K562 (cell line): ENCODE results near the gene TGFBR3L. TPM values are rescaled to one million over a fixed set of nuclear protein-coding genes. Genes with fewer than 3 reads are reported as not detected.

Experiments
- ATAC-seq: fragments of 200-7000 bp; cut with Tn5 transposase; 3 replicates; pipeline ENCODE4 v1.9.1; 2020; ENCODE audit warnings: moderate library complexity
- BruUV-seq: library from RNA; stranded (reverse); fragments of 400-500 nt; replicated peaks from 2 replicates; lab custom pipeline; 2021; lab: Mats Ljungman, UMichigan
- CTCF ChIA-PET: fragments of 300-600 bp; formaldehyde crosslinking; extraction: SDS; loops from one replicate; lab custom pipeline; 2021; ENCODE audit warnings: low intra/inter-chr PET ratio; lab: Yijun Ruan, JAX
- POLR2A ChIA-PET: fragments of 300-600, 350-650 bp; sonication (Branson Sonifier 250); formaldehyde crosslinking; extraction: SDS; loops from one replicate; lab custom pipeline; 2021; ENCODE audit warnings: antibody characterized with exemption, inconsistent platforms; lab: Yijun Ruan, JAX
- DNase-seq, 4 experiments: peaks; one replicate each; pipeline versions ENCODE4 v3.0.0 to v3.0.0-alpha.2; 2011 to 2018; ENCODE audit warnings: low spot score in 3 of 4, mixed read lengths in 3 of 4; ENCODE audit errors: extremely low read depth in 1 of 4
- FAIRE-seq: peaks from 2 replicates; lab custom pipeline; 2011; peaks lifted over from hg19 to GRCh38; lab: Jason Lieb, UNC
- H2AFZ ChIP-seq: 2 replicates; pipeline ENCODE4 v1.6.0; 2011; ENCODE audit warnings: low read depth, low read length, control low read depth, inconsistent platforms
- H3K27ac ChIP-seq: fragments of 200-600 bp; 3 replicates; pipeline ENCODE4 v1.8.0; 2011; ENCODE audit warnings: low read depth, mild to moderate bottlenecking, control low read depth, inconsistent platforms, low read length, moderate library complexity, mixed read lengths; ENCODE audit errors: extremely low read depth
- H3K27me3 ChIP-seq, 2 experiments: fragments of 300-600 bp in 1 of 2; 2 replicates in 1 of 2; 3 replicates in 1 of 2; pipeline versions ENCODE4 v1.6.0 to v1.8.0; 2011; ENCODE audit warnings: inconsistent platforms in 2 of 2, low read length in 2 of 2, mild to moderate bottlenecking in 1 of 2, mixed read lengths in 1 of 2, moderate library complexity in 1 of 2; ENCODE audit not compliant: control insufficient read depth in 2 of 2, insufficient read depth in 2 of 2
- H3K36me3 ChIP-seq: fragments of 300-600 bp; 3 replicates; pipeline ENCODE4 v1.8.0; 2011; ENCODE audit warnings: mild to moderate bottlenecking, low read length, inconsistent platforms; ENCODE audit not compliant: control insufficient read depth, insufficient read depth
- H3K4me1 ChIP-seq, 2 experiments: fragments of 200-600 bp in 1 of 2; replicated peaks in 1 of 2; 2 replicates in 1 of 2; 3 replicates in 1 of 2; pipeline versions ENCODE4 v1.5.1 to v1.8.0; 2011; ENCODE audit warnings: inconsistent platforms in 2 of 2, low read length in 2 of 2, mild to moderate bottlenecking in 1 of 2, mixed read lengths in 1 of 2, moderate library complexity in 1 of 2; ENCODE audit not compliant: control insufficient read depth in 2 of 2, insufficient read depth in 2 of 2
- H3K4me2 ChIP-seq: 2 replicates; pipeline ENCODE4 v1.6.1; 2011; ENCODE audit warnings: low read length, control low read depth, inconsistent platforms, mixed read lengths; ENCODE audit not compliant: insufficient read depth
- H3K4me3 ChIP-seq: fragments of 200-600 bp; sonication (generic), shearing (Covaris generic); 2 replicates; pipeline ENCODE4 v1.5.1; 2016; ENCODE audit warnings: control low read depth, inconsistent platforms
- H3K79me2 ChIP-seq: fragments of 200-600 bp; 3 replicates; pipeline ENCODE4 v1.8.0; 2011; ENCODE audit warnings: low read length, inconsistent platforms; ENCODE audit not compliant: control insufficient read depth, insufficient read depth
- H3K9ac ChIP-seq, 2 experiments: 2 replicates each; pipeline versions ENCODE4 v1.6.0 to v1.6.1; 2011; ENCODE audit warnings: low read depth in 2 of 2, low read length in 2 of 2, control low read depth in 1 of 2, inconsistent platforms in 1 of 2, mild to moderate bottlenecking in 1 of 2, mixed read lengths in 1 of 2; ENCODE audit not compliant: insufficient read depth in 1 of 2
- H3K9me1 ChIP-seq: one replicate; pipeline ENCODE4 v1.6.0; 2011; ENCODE audit warnings: inconsistent platforms, mild to moderate bottlenecking, low read length, moderate library complexity; ENCODE audit not compliant: control insufficient read depth, insufficient read depth
- H3K9me3 ChIP-seq: replicated peaks from 2 replicates; pipeline ENCODE4 v1.5.1; 2011; ENCODE audit warnings: low read depth, low read length, inconsistent platforms; ENCODE audit not compliant: control insufficient read depth, insufficient read depth
- H4K20me1 ChIP-seq: replicated peaks from 2 replicates; pipeline ENCODE4 v1.6.1; 2011; ENCODE audit warnings: low read length, inconsistent platforms, mixed read lengths; ENCODE audit not compliant: control insufficient read depth, insufficient read depth
- ATF2 ChIP-seq: sonication (generic); formaldehyde crosslinking; IDR thresholded peaks from 2 replicates; pipeline ENCODE4 v1.8.1; 2022; ENCODE audit warnings: missing genetic modification reagents
- CREB3 ChIP-seq: fragments of 450-650 bp; conservative IDR thresholded peaks from 2 replicates; pipeline ENCODE4 v1.6.1; 2016; ENCODE audit warnings: missing genetic modification characterization, low read depth, mild to moderate bottlenecking, missing compliant biosample characterization, moderate library complexity
- FOXK1 ChIP-seq: sonication (generic); formaldehyde crosslinking; IDR thresholded peaks from 2 replicates; pipeline ENCODE4 v1.8.0; 2022; ENCODE audit warnings: missing genetic modification reagents, mild to moderate bottlenecking, borderline replicate concordance
- ZBTB26 ChIP-seq: fragments of 450-650 bp; formaldehyde crosslinking; IDR thresholded peaks from 2 replicates; pipeline ENCODE4 v1.4.0; 2022; ENCODE audit warnings: missing genetic modification characterization
- ZBTB33 ChIP-seq: sonication (generic); formaldehyde crosslinking; IDR thresholded peaks from 2 replicates; pipeline ENCODE4 v1.8.1; 2023; ENCODE audit warnings: mild to moderate bottlenecking, missing genetic modification reagents
- ZBTB43 ChIP-seq: sonication (generic); formaldehyde crosslinking; IDR thresholded peaks from 2 replicates; pipeline ENCODE4 v1.8.0; 2023; ENCODE audit warnings: mild to moderate bottlenecking, missing genetic modification reagents
- ZBTB49 ChIP-seq: sonication (generic); formaldehyde crosslinking; IDR thresholded peaks from 2 replicates; pipeline ENCODE4 v1.8.0; 2022; ENCODE audit warnings: missing genetic modification reagents, mild to moderate bottlenecking, borderline replicate concordance
- ZNF224 ChIP-seq: sonication (generic); formaldehyde crosslinking; IDR thresholded peaks from 2 replicates; pipeline ENCODE4 v1.8.0; 2022; ENCODE audit warnings: mild to moderate bottlenecking, missing genetic modification reagents
- ZNF436 ChIP-seq: fragments of 250-450, 450-650 bp; sonication (Bioruptor Pico); formaldehyde crosslinking; IDR thresholded peaks from 2 replicates; pipeline ENCODE4 v1.7.0; 2020; ENCODE audit warnings: mild to moderate bottlenecking
- WGBS: fragments of 100-300 bp; shearing (Covaris generic); methylation state at CpG from one replicate; pipeline ENCODE4 v1.1.6; 2016; ENCODE audit warnings: low coverage, mixed read lengths; ENCODE audit not compliant: insufficient coverage; ENCODE audit errors: missing lambda C conversion rate; 5-methylcytosine and 5-hydroxymethylcytosine counted together
- in situ Hi-C: fragments of 300-500 bp; cut with MboI; formaldehyde crosslinking; loops from 4 replicates; pipeline ENCODE4 v1.15.0; 2018; ENCODE audit warnings: inconsistent platforms, mixed read lengths
- intact Hi-C: fragments of 100-400 bp; cut with micrococcal nuclease; formaldehyde crosslinking; loops from 2 replicates; pipeline ENCODE4 v1.14.2; 2022
- polyA plus RNA-seq, 8 experiments: library from polyadenylated mRNA; depleted of rRNA in 4 of 8; stranded (reverse) in 5 of 8; unstranded in 3 of 8; fragments of >200 nt; fragmentation: Nextera tagmentation in 2 of 8; fragmentation: Illumina TruSeq in 1 of 8; extraction: Ambion mirVana in 2 of 8; extraction: Trizol in 1 of 8; gene quantifications; 2 replicates each; pipeline versions ENCODE4 v1.2.1 to v1.2.3, GENCODE V29; 2011 to 2014; ENCODE audit warnings: inconsistent platforms in 1 of 8, missing spikeins in 1 of 8
- total RNA-seq, 7 experiments: library from RNA; depleted of rRNA in 6 of 7; stranded (reverse); fragments of >200 nt in 6 of 7; fragmentation: Illumina TruSeq in 2 of 7; extraction: Trizol in 2 of 7; gene quantifications; 2 replicates each; pipeline versions ENCODE4 v1.2.1 to v1.2.3, GENCODE V29; 2011 to 2021; ENCODE audit warnings: low replicate concordance in 1 of 7

Gene TGFBR3L
- total and polyA plus RNA-seq, 9 of the 15 experiments (the other 6 are each of a cell fraction or from before 2014, with no cell fraction given), result not detected

- ChIA-PET CTCF (interaction anchor here (0.6 to 2.3 kb wide), 3 partner anchors 126 to 325 kb away, joined by 4 to 16 read pairs (median 7); no protein-coding TSS in a partner anchor), POLR2A (interaction anchor here (0.6 to 2.7 kb wide), 18 partner anchors 10 to 1168 kb away, joined by 3 to 27 read pairs (median 4); partner anchors contain the start of genes CTXN1, LRRC8E, NDUFA7 and RPS28)
- peaks cover 63% of the 10 kb centered on the region for H3K79me2 ChIP-seq
- no peaks in the 10 kb centered on the region for H4K20me1 ChIP-seq
- in situ Hi-C loops (no loop called here), intact Hi-C loops (loop anchor here (2.0 to 10.0 kb wide), 3 partner anchors 60 to 209 kb away; no protein-coding TSS in a partner anchor)
- H3K4me2 ChIP-seq, result peak overlapping the region; percentile 95
- peak overlapping the region; percentile 64 for H3K4me3 ChIP-seq
- ATAC-seq (peak; percentile 24; the same call in 2 of the 3 replicates), DNase-seq (peak in 1 of 4 experiments; percentile 77), FAIRE-seq (peak; percentile 11)
- H3K4me1 ChIP-seq, result peaks cover 11 to 28% of the 10 kb centered on the region in 2 experiments; a peak in 4 of 5 replicates
- H3K9me3 ChIP-seq, result no peaks in the 10 kb centered on the region
- H3K27ac ChIP-seq, result peak overlapping the region; percentile 94
- peaks cover 43% of the 10 kb centered on the region for H3K36me3 ChIP-seq
- H3K27me3 ChIP-seq, result no peaks in the 10 kb centered on the region
- H2AFZ ChIP-seq, result peak overlapping the region; percentile 24; the same call in 1 of the 2 replicates
- 1% methylated on average over 33 of the region's 33 CpGs for WGBS
- no TSS peak for BruUV-seq
- peaks cover 4% of the 10 kb centered on the region for H3K9me1 ChIP-seq
- peak overlapping the region; percentile 95 to 99 for H3K9ac ChIP-seq
- peak; percentile 14; the same call in 1 of the 2 replicates for TF ChIP-seq FOXK1 (CRISPR knock-in tag)
- 0 out of 2 replicates have a peak, but pooled peaks have one; percentile 70 for TF ChIP-seq ZBTB43 (CRISPR knock-in tag)
- 0 out of 2 replicates have a peak, but pooled peaks have one; percentile 25 for TF ChIP-seq ATF2 (CRISPR knock-in tag)
- TF ChIP-seq ZBTB33 (CRISPR knock-in tag), result 0 out of 2 replicates have a peak, but pooled peaks have one; percentile 26
- TF ChIP-seq ZBTB26, result no peak
- no peak for TF ChIP-seq ZNF436 (CRISPR knock-in tag)
- 0 out of 2 replicates have a peak, but pooled peaks have one; percentile 46 for TF ChIP-seq ZBTB49 (CRISPR knock-in tag)
- TF ChIP-seq CREB3, result no peak
- 0 out of 2 replicates have a peak, but pooled peaks have one; percentile 31 for TF ChIP-seq ZNF224 (CRISPR knock-in tag)
Measured at GRCh38 chr19:7942981-7943443, 28.4 kb downstream of the TGFBR3L start.
